GM18873 (cell line): ENCODE measurements around the gene IRS1.

Experiments used
- ATAC-seq: cut with Tn5 transposase; IDR thresholded peaks from one replicate; pipeline ENCODE4 v1.9.1; 2021; ENCODE audit warnings: mild to moderate bottlenecking, moderate library complexity, moderate number of reproducible peaks; ENCODE audit not compliant: unreplicated experiment, low FRiP score

Gene IRS1

GRCh38 chr2:226793646-226794045 lies 6.0 kb downstream of the IRS1 start:
- no peak for ATAC-seq

- no peak for ATAC-seq
Measured at GRCh38 chr2:226792155-226792881, 7.3 kb downstream of the IRS1 start.

DNA sequence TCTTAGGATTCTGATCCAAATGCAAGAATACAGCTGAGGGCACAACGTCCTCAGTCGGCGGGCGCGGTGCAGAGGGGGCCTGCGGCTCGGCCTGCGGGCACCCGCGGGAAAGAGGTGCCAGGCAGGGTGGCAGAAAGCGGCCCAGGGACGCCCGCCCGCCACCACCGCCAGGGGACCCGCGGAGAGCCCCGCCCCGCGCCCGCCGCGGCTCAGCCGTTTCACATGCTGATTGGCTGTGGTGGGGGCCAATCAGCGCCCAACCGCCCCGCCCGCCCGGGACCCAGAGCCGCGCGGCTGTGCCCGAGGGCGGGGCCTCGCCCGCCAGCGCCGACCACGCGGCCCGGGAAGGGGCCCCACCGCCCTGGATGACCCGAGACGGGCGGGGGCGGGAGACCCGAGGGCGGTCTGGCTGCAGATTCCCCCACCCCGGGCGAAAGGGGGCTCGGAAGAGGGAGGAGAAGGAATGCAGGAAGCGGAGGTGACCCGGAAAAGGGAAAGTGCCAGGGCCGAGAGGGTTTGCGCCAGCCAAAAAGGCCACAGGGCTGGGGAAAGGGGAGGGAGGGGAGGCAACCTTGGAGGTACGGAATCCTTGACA lies 8.0 kb downstream of the IRS1 start:
- peak; percentile 83 for ATAC-seq

- peak; percentile 49 for ATAC-seq
Measured at GRCh38 chr2:226791056-226791486, 8.5 kb downstream of the IRS1 start.

- no peak for ATAC-seq
Measured at GRCh38 chr2:226790431-226790830, 9.2 kb downstream of the IRS1 start.

- no peak for ATAC-seq
Measured at GRCh38 chr2:226790011-226790410, 9.6 kb downstream of the IRS1 start.

GRCh38 chr2:226788881-226789490 lies 10.6 kb downstream of the IRS1 start:
- ATAC-seq, result no peak

GRCh38 chr2:226788064-226788463 lies 11.6 kb downstream of the IRS1 start:
- ATAC-seq, result no peak

- ATAC-seq, result no peak
Measured at GRCh38 chr2:226783885-226784284, 15.7 kb downstream of the IRS1 start.

GRCh38 chr2:226782092-226782713 lies 17.4 kb downstream of the IRS1 start:
- no peak for ATAC-seq

DNA sequence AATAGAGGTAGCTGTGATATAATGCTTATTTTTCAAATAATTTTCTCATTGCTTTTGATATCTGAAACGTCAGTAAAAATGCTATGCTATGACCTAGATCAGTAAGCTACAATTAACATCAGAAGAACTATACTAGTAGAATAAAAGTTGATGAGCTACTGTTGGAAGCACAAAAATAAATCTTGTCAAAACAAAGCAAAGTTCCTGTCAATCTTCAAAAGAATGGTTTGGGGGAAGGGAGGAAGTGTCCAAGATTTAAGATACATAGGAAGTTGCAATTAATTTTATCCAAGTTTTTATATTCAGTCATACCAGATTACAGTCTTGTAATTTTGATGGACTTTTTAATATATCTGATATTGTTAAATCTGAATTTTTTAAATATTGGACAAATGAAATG lies 19.2 kb downstream of the IRS1 start:
- no peak for ATAC-seq

GRCh38 chr2:226777611-226778010 lies 22.0 kb downstream of the IRS1 start:
- no peak for ATAC-seq

DNA sequence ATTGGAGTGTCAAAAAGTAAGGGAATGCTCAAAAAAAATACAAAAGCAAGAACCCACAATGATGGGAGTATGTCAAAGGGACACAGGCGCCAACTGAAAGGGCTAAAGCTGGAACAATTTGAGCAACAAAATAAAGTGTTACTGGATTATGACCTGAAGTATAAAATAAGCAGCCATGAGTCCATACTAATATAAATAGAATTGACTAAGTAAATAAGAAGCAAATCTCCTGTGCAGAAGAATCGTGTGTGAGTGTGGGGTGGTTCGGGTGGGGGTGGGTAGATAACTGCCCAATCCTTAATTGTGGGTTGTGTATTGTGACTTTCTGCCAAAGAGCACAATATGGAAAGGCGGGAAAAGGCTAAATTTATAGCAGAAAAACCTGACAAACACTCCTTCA lies 23.5 kb downstream of the IRS1 start:
- no peak for ATAC-seq

DNA sequence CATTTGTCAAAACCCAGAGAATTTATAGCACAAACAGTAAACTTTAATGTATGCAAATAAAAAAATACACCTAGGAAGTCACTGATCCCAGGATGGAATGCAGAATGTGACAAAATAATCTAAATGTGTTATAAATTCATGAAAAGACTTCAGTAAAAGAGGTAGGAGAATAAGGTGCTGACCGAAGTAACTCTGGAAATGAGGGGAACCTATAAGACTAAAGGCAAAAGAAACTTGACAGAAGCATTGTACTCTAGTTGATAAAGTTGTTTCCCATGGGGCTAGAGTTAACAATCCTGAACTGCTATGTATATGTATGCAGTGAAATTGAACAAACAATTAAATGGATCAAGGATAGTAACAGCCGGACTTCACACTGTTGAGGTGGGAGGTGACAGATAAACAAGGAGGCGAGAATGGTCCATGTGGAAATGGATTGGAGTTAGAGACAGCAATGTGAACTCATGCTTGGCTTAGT lies 24.5 kb downstream of the IRS1 start:
- no peak for ATAC-seq

GRCh38 chr2:226773291-226773690 lies 26.3 kb downstream of the IRS1 start:
- peak; percentile 31 for ATAC-seq

- peak; percentile 99 for ATAC-seq
Measured at GRCh38 chr2:226772389-226773179, 27.0 kb downstream of the IRS1 start.

DNA sequence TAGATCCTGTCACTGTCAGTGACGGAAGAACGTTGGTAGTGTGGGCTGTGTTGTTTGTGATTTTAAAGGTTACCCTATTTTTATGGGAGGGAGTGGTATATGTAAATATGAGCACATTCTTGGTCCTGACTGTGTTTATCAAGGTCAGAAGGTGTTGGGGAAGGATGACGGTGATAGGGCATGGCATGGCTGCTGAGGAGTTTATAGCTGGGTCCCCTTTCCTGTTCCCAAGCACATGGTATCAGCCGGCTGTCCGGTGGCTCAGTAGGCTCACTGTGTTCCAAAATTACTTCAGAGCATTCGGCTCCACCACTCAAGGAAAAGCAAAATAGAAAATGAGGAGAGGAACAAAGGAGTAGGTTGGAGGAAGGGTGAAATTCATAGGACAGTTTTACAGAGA lies 28.6 kb downstream of the IRS1 start:
- ATAC-seq, result no peak

GRCh38 chr2:226767056-226767813 lies 32.4 kb downstream of the IRS1 start:
- ATAC-seq, result no peak

DNA sequence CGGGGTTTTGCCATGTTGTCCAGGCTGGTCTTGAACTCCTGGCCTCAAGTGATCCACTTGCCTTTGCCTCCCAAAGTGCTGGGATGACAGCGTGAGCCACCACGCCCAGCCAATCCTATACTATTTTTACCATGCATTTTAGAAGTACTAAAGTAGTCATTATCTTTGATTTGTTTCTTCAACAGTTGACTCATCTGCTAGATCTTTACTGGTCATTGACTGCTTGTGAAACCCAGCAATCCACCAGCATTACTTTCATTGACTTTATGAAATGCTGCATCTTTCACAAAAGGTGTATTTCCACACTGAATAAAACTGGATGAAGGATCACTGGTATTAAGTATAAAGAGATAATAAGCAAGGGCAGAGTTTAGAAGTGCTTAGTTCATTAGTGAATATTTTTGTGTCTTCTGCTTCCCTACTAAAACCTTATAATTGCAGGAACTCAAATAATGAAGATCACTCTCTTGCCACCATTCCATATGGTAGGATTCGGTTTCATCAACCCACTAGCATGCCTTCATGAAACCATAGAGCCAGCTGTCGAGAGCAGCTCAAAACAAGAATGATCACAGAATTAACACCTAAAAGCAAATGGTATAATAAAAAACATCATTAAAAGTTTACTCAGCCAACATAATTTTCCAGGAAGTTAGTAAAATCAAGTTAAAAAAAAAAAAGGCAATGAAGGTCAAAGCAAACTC lies 33.1 kb downstream of the IRS1 start:
- no peak for ATAC-seq
